Ramos (cell line): Measurements from ENCODE around the gene STK24.

Experiments
- in situ Hi-C: fragments of 300-500 bp; cut with MboI; formaldehyde crosslinking; loops from one replicate; pipeline ENCODE4 v1.14.3; 2022; ENCODE audit warnings: low sequenced_read_pairs; ENCODE audit not compliant: unreplicated experiment

The STK24 gene

DNA sequence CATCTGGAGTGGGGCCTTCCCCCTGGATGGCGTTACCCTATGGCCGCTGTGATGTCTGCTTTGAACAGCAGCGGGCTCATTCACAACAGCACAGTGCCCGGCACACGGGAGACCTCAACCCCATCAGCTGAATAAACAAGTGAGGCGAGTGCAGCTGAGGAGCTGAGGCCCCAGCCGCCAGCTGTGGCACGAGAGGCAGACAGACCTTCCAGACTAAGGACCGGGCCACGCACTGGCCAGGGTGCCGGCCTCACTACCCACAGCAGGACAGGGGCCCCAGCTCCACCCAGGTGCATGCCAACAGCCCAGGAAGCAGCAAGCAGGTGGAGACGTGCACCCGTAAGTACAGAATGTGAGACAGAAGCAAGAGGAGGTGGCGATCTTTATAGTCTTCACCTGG lies 39.6 kb downstream of the STK24 start:
- in situ Hi-C loops = no loop called here

DNA sequence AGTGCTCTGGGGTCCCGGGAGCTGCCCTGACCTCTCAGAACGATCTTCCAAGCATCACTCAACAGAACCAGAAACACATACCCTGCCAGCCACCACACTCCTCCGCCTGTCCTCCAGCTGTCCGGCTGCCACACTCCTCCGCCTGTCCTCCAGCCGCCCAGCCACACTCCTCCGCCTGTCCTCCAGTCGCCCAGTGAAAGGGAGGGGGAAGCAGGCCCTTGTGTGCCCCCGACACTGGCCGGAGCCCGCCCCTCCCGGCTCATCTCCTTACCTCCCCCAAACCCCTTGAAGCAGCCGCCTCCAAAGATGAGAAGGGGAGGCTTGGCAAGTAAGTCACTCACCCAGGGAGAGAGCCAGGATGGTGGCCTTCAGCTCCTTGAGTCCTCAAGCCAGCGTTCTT lies 40.2 kb downstream of the STK24 start:
- in situ Hi-C loops = no loop called here

DNA sequence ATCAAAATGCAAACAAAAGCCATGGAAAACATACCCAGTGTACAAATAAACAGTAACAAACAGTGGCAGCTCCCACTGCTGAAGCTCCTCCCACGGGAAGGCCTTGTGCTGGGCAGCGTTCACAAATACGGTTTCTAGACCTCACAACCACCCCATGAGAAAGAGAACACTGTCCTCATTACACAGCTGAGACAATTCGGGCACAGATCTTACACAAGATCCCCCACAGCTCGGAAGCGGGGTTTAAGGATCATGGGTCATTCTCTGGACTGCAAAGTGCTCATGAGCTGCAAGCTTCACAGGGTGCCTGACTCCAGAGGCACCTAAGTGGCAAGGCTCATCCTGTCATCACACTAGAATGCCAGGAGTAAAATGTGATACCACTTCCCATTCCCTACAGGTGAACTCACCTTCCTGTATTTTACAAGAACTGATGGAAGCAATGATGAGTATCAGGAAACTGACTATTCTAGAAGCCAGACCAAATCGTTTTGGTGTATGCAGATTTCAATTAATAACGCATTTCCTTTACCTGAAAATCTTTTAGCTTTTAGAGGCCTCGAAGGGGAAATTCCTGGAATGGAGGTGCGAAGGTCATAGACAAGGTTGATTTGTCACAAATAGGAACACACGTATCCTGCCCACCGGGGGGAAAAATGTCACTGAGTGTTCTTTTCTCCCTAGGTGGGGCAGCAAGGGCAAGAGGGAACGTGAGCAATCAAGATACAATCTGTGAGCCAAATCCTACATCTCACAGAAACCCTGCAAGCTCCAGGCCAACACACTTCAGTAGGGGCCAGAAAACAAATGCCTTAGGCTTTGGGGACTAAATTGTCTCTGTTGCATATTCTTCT lies 41.2 kb downstream of the STK24 start:
- in situ Hi-C loops = no loop called here

GRCh38 chr13:98534821-98535220 lies 42.1 kb downstream of the STK24 start:
- in situ Hi-C loops = no loop called here

DNA sequence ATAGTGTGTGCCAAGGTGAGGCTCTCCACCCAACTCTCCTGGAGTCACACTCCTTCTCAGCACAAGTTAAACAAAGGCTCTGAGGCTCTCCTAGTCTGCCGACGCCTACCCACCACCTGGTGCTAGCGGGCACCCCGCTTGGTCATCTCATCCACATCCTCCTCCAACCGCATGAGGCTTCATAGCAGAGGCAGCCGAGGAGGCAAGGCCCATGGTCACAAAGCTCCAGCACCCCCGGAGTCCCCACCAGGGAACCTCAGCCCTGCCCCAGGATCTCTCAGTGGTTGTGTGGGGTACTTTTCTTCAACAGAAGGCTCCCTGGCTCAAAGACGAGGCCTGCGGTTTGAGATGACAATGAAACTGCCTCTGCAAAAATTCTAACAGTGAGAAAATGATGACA lies 43.0 kb downstream of the STK24 start:
- in situ Hi-C loops = no loop called here

DNA sequence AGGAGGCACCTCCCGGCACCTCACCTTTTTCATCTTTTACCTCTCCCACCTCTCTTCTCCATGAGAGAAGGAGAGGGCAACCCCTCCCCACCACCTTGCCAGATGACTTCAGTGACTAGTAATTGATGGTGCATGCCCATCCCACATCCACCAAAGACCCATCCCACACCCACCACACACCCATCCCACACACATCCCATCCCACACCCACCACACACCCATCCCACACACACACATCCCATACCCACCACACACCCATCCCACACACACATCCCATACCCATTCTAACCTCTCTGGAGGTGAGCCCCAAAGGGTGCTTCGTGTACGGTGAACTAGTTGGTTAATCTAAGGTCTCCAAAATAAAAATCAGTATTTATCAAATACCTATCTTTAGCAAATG lies 44.7 kb downstream of the STK24 start:
- in situ Hi-C loops = no loop called here

GRCh38 chr13:98530217-98530616 lies 46.7 kb downstream of the STK24 start:
- in situ Hi-C loops = no loop called here

- in situ Hi-C loops = no loop called here
These were observed 47.7 kb downstream of the STK24 start for GRCh38 chr13:98529171-98529570.

DNA sequence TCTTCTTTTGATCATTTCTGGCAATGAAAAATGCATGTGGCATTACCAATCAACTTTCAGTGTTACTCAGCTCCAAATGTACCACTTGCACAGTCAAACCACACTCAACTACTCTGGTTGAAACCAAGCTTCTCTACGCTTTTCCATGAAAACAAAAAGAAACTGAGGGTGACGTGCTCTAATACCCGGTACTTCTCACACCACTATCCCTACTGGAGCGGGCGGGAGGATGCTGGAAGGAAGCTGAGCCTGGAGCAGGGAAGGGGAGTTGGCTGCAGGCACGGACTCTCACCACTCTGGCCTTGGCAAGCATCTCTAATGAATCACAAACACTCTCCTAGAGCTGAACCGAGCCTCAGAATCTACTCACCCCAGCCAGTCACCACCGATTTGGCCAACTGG lies 48.2 kb downstream of the STK24 start:
- in situ Hi-C loops = no loop called here

- in situ Hi-C loops = no loop called here
These were observed 49.4 kb downstream of the STK24 start for GRCh38 chr13:98527526-98527925.

GRCh38 chr13:98526182-98526512 lies 50.8 kb downstream of the STK24 start:
- in situ Hi-C loops = no loop called here

GRCh38 chr13:98525456-98526181 lies 51.3 kb downstream of the STK24 start:
- in situ Hi-C loops = no loop called here

DNA sequence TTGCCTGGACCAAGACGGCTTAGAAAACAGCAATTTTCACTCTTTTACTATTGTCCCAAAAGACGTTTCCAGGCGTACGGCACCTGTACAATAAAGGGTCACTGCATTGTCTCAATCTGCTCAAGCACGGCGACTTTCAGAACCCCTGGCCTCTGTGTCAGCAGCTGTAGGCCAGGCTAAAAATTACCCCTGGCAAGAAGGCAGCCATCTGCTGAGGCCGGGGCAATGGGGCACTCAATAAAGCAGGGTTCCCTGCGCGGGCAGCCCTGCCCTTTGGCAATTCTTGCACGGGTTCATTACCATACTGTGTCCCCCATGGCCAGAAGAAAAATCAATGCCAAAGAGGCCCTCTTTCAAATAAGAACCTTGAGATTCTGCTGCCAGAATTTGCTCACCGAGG lies 52.1 kb downstream of the STK24 start:
- in situ Hi-C loops = no loop called here

DNA sequence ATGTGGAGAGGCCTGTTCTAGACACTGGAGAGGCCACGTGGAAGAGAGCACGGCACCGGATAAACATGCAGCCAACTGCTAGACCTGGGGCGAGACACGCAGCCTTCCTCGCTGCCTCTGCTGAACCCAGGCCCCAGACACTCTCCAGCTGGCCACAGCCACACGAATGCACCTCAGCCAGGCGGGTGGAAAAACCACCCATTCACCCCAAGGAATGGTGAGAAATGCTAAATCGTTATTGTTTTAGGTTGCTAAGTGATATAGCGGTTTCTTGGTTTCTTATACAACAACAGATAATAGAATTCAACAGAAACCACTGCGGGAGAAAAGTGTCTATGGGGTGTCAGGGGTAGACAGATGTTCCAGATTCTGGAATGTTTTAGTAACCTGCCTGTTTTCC lies 52.5 kb downstream of the STK24 start:
- in situ Hi-C loops = no loop called here

GRCh38 chr13:98523455-98524102 lies 53.3 kb downstream of the STK24 start:
- in situ Hi-C loops = no loop called here

- in situ Hi-C loops = no loop called here
These were observed 54.5 kb downstream of the STK24 start for GRCh38 chr13:98522371-98522770.

GRCh38 chr13:98521461-98522247 lies 55.3 kb downstream of the STK24 start:
- in situ Hi-C loops = no loop called here

DNA sequence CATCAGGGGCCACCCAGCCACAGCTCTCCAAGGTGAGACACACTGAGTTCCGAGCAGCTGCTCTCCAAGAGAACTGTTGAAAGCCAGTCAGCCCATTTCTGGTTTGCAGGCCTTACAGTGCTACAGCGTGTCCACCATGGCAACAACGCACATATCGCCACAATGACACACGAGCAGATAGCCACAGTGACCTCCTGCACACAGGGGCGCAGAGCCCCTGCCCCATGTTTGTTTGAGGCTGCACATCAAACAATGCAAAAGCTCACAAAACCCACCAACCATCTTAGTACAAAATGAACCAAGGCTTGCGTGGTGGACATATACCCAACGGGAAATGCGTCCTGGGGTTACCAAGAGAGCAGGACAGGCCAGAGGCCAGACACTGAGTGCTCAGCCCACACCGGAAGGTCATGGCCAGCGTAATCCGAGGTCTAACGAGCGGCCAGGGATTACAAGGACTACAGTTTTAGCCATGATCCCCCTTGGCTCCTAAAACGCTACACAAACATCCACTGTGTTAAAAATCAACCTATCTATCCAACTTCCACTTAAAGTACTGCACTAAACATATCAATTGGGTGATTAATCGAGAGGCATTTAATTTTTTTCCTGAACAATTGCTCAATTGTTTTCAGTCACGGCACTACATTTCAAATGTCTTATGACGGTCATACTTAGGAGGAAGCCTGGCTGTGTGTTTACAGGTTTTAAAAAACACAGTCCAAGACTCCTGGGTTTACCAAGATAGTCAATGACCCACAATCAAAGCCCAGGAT lies 56.0 kb downstream of the STK24 start:
- in situ Hi-C loops = no loop called here

DNA sequence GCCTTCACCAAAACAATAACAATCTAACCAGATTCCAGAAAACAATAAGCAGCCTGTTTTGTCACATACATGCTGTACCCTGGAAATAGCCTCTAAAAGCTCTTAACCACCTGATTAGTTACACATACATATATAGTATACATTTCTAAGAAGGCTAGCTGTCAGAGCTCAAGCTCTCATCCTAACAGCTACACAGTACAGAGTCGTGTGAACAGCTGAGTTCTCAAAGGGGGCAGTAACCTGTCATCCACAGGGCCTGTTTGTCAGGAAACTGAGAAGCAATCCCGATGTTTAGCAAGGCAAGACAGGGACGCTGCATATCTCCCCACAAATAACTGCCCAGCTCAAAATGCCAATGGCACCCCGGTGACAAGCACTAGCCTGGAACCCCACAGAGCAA lies 56.9 kb downstream of the STK24 start:
- in situ Hi-C loops = no loop called here
